GM23248 (cell line): ENCODE measurements around the gene ZNF391. TPM values are rescaled to one million over a fixed set of nuclear protein-coding genes. Genes with fewer than 3 reads are reported as not detected.

Source experiments
- DNase-seq: peaks from one replicate; pipeline ENCODE4 v3.0.0-alpha.2; 2015
- H2AFZ ChIP-seq: fragments of 200-600 bp; sonication (generic); 2 replicates; pipeline ENCODE4 v1.6.1; 2016; ENCODE audit warnings: antibody characterized with exemption
- H3F3A ChIP-seq: fragments of 200-600 bp; sonication (generic); 2 replicates; pipeline ENCODE4 v1.6.1; 2016; ENCODE audit warnings: mild to moderate bottlenecking, antibody characterized with exemption, mixed run types; ENCODE audit not compliant: insufficient read depth
- H3K27ac ChIP-seq: fragments of 200-600 bp; sonication (generic); 2 replicates; pipeline ENCODE4 v1.5.1; 2016; ENCODE audit warnings: mild to moderate bottlenecking
- H3K27me3 ChIP-seq: fragments of 200-600 bp; sonication (generic); replicated peaks from 2 replicates; pipeline ENCODE4 v1.6.1; 2016; ENCODE audit warnings: mild to moderate bottlenecking; ENCODE audit not compliant: insufficient read depth
- H3K36me3 ChIP-seq: fragments of 200-600 bp; sonication (generic); 2 replicates; pipeline ENCODE4 v1.6.1; 2016; ENCODE audit warnings: low read depth, mild to moderate bottlenecking
- H3K4me1 ChIP-seq: fragments of 200-600 bp; sonication (generic); 2 replicates; pipeline ENCODE4 v1.6.1; 2016; ENCODE audit warnings: mild to moderate bottlenecking; ENCODE audit not compliant: insufficient read depth
- H3K4me2 ChIP-seq: fragments of 200-600 bp; sonication (generic); one replicate; pipeline ENCODE4 v1.6.1; 2016; ENCODE audit warnings: mild to moderate bottlenecking; ENCODE audit not compliant: unreplicated experiment
- H3K4me3 ChIP-seq: fragments of 200-600 bp; sonication (generic); 2 replicates; pipeline ENCODE4 v1.5.1; 2016; ENCODE audit warnings: mild to moderate bottlenecking
- H3K79me2 ChIP-seq: fragments of 200-600 bp; sonication (generic); 2 replicates; pipeline ENCODE4 v1.6.1; 2016; ENCODE audit warnings: mild to moderate bottlenecking; ENCODE audit not compliant: insufficient read depth
- H3K9ac ChIP-seq: fragments of 200-600 bp; sonication (generic); 2 replicates; pipeline ENCODE4 v1.6.1; 2016; ENCODE audit warnings: mild to moderate bottlenecking
- H3K9me2 ChIP-seq: fragments of 200-600 bp; sonication (generic); 2 replicates; pipeline ENCODE4 v1.6.1; 2016; ENCODE audit warnings: mixed run types, mild to moderate bottlenecking, moderate library complexity; ENCODE audit not compliant: insufficient read depth
- H3K9me3 ChIP-seq: fragments of 200-600 bp; sonication (generic); one replicate; pipeline ENCODE4 v1.6.1; 2017; ENCODE audit warnings: low read depth
- H4K20me1 ChIP-seq: fragments of 200-600 bp; sonication (generic); 2 replicates; pipeline ENCODE4 v1.6.0; 2016; ENCODE audit not compliant: insufficient read depth
- EZH2 ChIP-seq: fragments of 200-600 bp; sonication (generic); IDR thresholded peaks from 2 replicates; pipeline ENCODE4 v1.6.1; 2018; ENCODE audit warnings: antibody characterized with exemption, mild to moderate bottlenecking; ENCODE audit not compliant: insufficient read depth, poor library complexity, severe bottlenecking
- EZH2phosphoT487 ChIP-seq: fragments of 200-600 bp; sonication (generic); IDR thresholded peaks from 2 replicates; pipeline ENCODE4 v1.6.1; 2018; ENCODE audit warnings: antibody characterized with exemption, moderate library complexity, mild to moderate bottlenecking, low read depth; ENCODE audit not compliant: insufficient read depth
- WGBS, 2 experiments: methylation state at CpG; one replicate each; pipeline ENCODE4 v1.1.6; 2015 to 2017; ENCODE audit warnings: low lambda C conversion rate in 2 of 2, low coverage in 1 of 2; ENCODE audit errors: missing lambda C conversion rate in 2 of 2; 5-methylcytosine and 5-hydroxymethylcytosine counted together
- in situ Hi-C: fragments of 300-500 bp; cut with MboI; formaldehyde crosslinking; loops from 2 replicates; pipeline ENCODE4 v1.15.0; 2020
- polyA plus RNA-seq: library from polyadenylated mRNA; unstranded; fragments of >200 nt; fragmentation: Nextera tagmentation; extraction: Ambion mirVana; gene quantifications from 2 replicates; pipeline ENCODE4 v1.2.1, GENCODE V29; 2016
- total RNA-seq: library from RNA; depleted of rRNA; stranded (reverse); fragments of >200 nt; shearing (Covaris generic); gene quantifications from 2 replicates; pipeline ENCODE4 v1.2.3, GENCODE V29; 2014

ZNF391 gene
- total and polyA plus RNA-seq, 2 experiments from 2014 or later: 1.4 to 2.3 TPM

GRCh38 chr6:27400877-27401642, 12.5 kb downstream of the ZNF391 start:
- no peaks in the 10 kb centered on the region for H3K4me1 ChIP-seq
- H2AFZ ChIP-seq: no peak overlapping the region
- 77 to 80% methylated on average over 16 of the region's 16 CpGs for WGBS, 2 experiments
- H4K20me1 ChIP-seq: no peaks in the 10 kb centered on the region
- H3K9me3 ChIP-seq: no peaks in the 10 kb centered on the region
- H3K4me3 ChIP-seq: no peak overlapping the region
- in situ Hi-C loops: no loop called here
- no peaks in the 10 kb centered on the region for H3K27me3 ChIP-seq
- no peak overlapping the region for H3K9ac ChIP-seq
- no peaks in the 10 kb centered on the region for H3K79me2 ChIP-seq
- no peak overlapping the region for H3K4me2 ChIP-seq
- TF ChIP-seq EZH2 (no peak), EZH2phosphoT487 (no peak)
- H3F3A ChIP-seq: no peaks in the 10 kb centered on the region
- H3K36me3 ChIP-seq: 0 out of 2 replicates have a peak, but pooled peaks cover 6% of the 10 kb centered on the region
- H3K27ac ChIP-seq: no peak overlapping the region
- no peaks in the 10 kb centered on the region for H3K9me2 ChIP-seq
- no peak for DNase-seq

GRCh38 chr6:27406085-27406484, 17.5 kb downstream of the ZNF391 start:
- Histone ChIP-seq H3F3A (no peaks in the 10 kb centered on the region), H3K27me3 (no peaks in the 10 kb centered on the region), H3K4me1 (no peaks in the 10 kb centered on the region), H3K27ac (no peak overlapping the region), H3K4me2 (no peak overlapping the region), H2AFZ (no peak overlapping the region), H3K79me2 (no peaks in the 10 kb centered on the region), H3K9ac (no peak overlapping the region), H4K20me1 (no peaks in the 10 kb centered on the region), H3K36me3 (no peaks in the 10 kb centered on the region), H3K9me2 (no peaks in the 10 kb centered on the region), H3K4me3 (no peak overlapping the region), H3K9me3 (no peaks in the 10 kb centered on the region)
- in situ Hi-C loops: no loop called here
- 24 to 49% methylated on average over 3 of the region's 3 CpGs for WGBS, 2 experiments
- no peak for TF ChIP-seq EZH2phosphoT487
- no peak for TF ChIP-seq EZH2
- no peak for DNase-seq

GRCh38 chr6:27407153-27407814, 18.7 kb downstream of the ZNF391 start:
- 35 to 43% methylated on average over 8 of the region's 8 CpGs for WGBS, 2 experiments

GRCh38 chr6:27414300-27414699, 25.7 kb downstream of the ZNF391 start:
- no peaks in the 10 kb centered on the region for H3F3A ChIP-seq
- no peak overlapping the region for H3K4me3 ChIP-seq
- no peak overlapping the region for H3K27ac ChIP-seq
- TF ChIP-seq EZH2 (no peak), EZH2phosphoT487 (no peak)
- H3K79me2 ChIP-seq: no peaks in the 10 kb centered on the region
- no peaks in the 10 kb centered on the region for H3K9me3 ChIP-seq
- no peak overlapping the region for H2AFZ ChIP-seq
- H3K9ac ChIP-seq: no peak overlapping the region
- no peaks in the 10 kb centered on the region for H3K27me3 ChIP-seq
- H3K4me2 ChIP-seq: no peak overlapping the region
- no peaks in the 10 kb centered on the region for H4K20me1 ChIP-seq
- no peaks in the 10 kb centered on the region for H3K4me1 ChIP-seq
- in situ Hi-C loops: no loop called here
- no peak for DNase-seq
- H3K9me2 ChIP-seq: no peaks in the 10 kb centered on the region
- no peaks in the 10 kb centered on the region for H3K36me3 ChIP-seq
- 40 to 66% methylated on average over 4 of the region's 4 CpGs for WGBS, 2 experiments

More at GRCh38 chr6:27407153-27407814, 18.7 kb downstream of the ZNF391 start:
- Histone ChIP-seq H3K9me2 (no peaks in the 10 kb centered on the region), H4K20me1 (no peaks in the 10 kb centered on the region), H3K9me3 (no peaks in the 10 kb centered on the region), H3K4me2 (no peak overlapping the region), H3K27ac (no peak overlapping the region), H3F3A (no peaks in the 10 kb centered on the region), H3K79me2 (no peaks in the 10 kb centered on the region), H3K9ac (no peak overlapping the region), H3K4me1 (no peaks in the 10 kb centered on the region), H3K36me3 (no peaks in the 10 kb centered on the region), H3K27me3 (no peaks in the 10 kb centered on the region), H3K4me3 (no peak overlapping the region), H2AFZ (no peak overlapping the region)
- in situ Hi-C loops: no loop called here
- TF ChIP-seq EZH2 (no peak), EZH2phosphoT487 (no peak)
- no peak for DNase-seq
